ENCODE measurements around the gene TSHZ2. TPM values are rescaled to one million over a fixed set of nuclear protein-coding genes. Genes with fewer than 3 reads are reported as not detected.

TSHZ2 gene
- total RNA-seq, 1 donor from 2014 or later, result 1.2 TPM

DNA sequence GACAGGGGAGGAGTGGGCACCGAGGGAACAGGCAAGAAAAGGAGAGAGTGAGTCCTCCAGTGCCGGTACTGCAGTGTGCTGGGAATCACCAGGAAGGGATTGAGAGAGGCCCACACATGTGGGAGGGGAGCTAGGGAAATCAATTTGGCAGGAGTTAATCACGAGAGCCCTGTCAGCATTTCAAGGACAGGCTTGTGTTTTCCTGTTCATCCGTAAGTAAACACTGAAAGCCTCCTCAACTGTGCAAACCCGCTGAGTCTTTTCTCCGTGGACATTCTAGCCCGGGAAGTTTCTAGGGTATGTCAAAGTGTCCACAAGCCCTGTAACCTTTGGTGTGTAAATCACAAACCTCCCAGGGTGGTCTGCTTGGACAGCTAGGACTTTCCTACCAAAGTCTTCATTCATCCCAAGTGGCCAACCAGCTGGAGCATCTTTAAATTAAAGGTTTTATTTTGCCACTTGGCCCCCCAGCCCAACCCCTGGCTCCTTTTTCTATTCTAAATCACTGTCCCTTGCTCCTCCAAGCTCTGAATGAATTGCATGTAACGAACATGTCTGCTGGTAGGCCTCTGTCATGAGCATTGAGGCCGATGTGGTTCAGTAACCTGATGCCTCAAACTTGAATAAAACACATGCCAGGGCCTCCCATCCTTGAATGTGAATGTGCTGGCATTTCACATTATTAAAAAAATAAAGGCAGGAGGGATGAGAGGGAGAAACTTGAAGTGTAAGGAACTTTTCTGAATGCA lies 472.4 kb downstream of the TSHZ2 start:
- no peak overlapping the region for H3K9ac ChIP-seq (ENCODE audit: low read length)
- H3K27ac Mint-ChIP-seq (ENCODE audit: unreplicated experiment), result no peak overlapping the region
- no peaks in the 10 kb centered on the region for H3K36me3 ChIP-seq (ENCODE audit: insufficient read depth, low read length)
- no peak overlapping the region for H3K4me3 ChIP-seq (ENCODE audit: insufficient read depth, low read depth, low read length)
- no peak overlapping the region for H2AFZ ChIP-seq (ENCODE audit: low read depth, low read length)
- H3K27me3 ChIP-seq (ENCODE audit: insufficient read depth, low read length), result no peaks in the 10 kb centered on the region
- no peak overlapping the region for H3K27ac ChIP-seq (ENCODE audit: low read depth, low read length)
- no peak overlapping the region for H3K4me3 Mint-ChIP-seq (ENCODE audit: unreplicated experiment)
- H3K4me2 ChIP-seq (ENCODE audit: low read length), result no peak overlapping the region
- no peaks in the 10 kb centered on the region for H4K20me1 ChIP-seq (ENCODE audit: insufficient read depth, low read length)
- no peaks in the 10 kb centered on the region for H3K36me3 Mint-ChIP-seq (ENCODE audit: low read depth, unreplicated experiment)
- no peaks in the 10 kb centered on the region for H3K4me1 Mint-ChIP-seq (ENCODE audit: low read depth, unreplicated experiment)
- H3K4me1 ChIP-seq (ENCODE audit: insufficient read depth, low read length), result no peaks in the 10 kb centered on the region
- H3K79me2 ChIP-seq (ENCODE audit: insufficient read depth, low read length), result no peaks in the 10 kb centered on the region
- no peaks in the 10 kb centered on the region for H3K9me3 ChIP-seq (ENCODE audit: insufficient read depth, low read depth, low read length)
- H3K9me3 Mint-ChIP-seq (ENCODE audit: unreplicated experiment), result peaks cover 9% of the 10 kb centered on the region
- FAIRE-seq (no peak), DNase-seq (ENCODE audit: low read depth) (no peak)
- H3K27me3 Mint-ChIP-seq (ENCODE audit: low read depth, unreplicated experiment), result peaks cover 6% of the 10 kb centered on the region
- TF ChIP-seq EZH2 (IDR thresholded peaks at IDR 0.05; ENCODE audit: insufficient read depth, low read length), result no peak
- TF ChIP-seq, protein P1, sequence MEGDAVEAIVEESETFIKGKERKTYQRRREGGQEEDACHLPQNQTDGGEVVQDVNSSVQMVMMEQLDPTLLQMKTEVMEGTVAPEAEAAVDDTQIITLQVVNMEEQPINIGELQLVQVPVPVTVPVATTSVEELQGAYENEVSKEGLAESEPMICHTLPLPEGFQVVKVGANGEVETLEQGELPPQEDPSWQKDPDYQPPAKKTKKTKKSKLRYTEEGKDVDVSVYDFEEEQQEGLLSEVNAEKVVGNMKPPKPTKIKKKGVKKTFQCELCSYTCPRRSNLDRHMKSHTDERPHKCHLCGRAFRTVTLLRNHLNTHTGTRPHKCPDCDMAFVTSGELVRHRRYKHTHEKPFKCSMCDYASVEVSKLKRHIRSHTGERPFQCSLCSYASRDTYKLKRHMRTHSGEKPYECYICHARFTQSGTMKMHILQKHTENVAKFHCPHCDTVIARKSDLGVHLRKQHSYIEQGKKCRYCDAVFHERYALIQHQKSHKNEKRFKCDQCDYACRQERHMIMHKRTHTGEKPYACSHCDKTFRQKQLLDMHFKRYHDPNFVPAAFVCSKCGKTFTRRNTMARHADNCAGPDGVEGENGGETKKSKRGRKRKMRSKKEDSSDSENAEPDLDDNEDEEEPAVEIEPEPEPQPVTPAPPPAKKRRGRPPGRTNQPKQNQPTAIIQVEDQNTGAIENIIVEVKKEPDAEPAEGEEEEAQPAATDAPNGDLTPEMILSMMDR (IDR thresholded peaks at IDR 0.05; ENCODE audit: insufficient read depth, low read depth, low read length), result no peak

- no peaks in the 10 kb centered on the region for H3K36me3 Mint-ChIP-seq (ENCODE audit: low read depth, unreplicated experiment)
- no peaks in the 10 kb centered on the region for H3K4me1 Mint-ChIP-seq (ENCODE audit: low read depth, unreplicated experiment)
- H3K4me3 ChIP-seq (ENCODE audit: insufficient read depth, low read depth, low read length), result no peak overlapping the region
- peak; percentile 36 for DNase-seq (ENCODE audit: low read depth)
- no peaks in the 10 kb centered on the region for H3K9me3 ChIP-seq (ENCODE audit: insufficient read depth, low read depth, low read length)
- H3K4me3 Mint-ChIP-seq (ENCODE audit: unreplicated experiment), result no peak overlapping the region
- no peaks in the 10 kb centered on the region for H3K27me3 ChIP-seq (ENCODE audit: insufficient read depth, low read length)
- H3K9ac ChIP-seq (ENCODE audit: low read length), result no peak overlapping the region
- no peak for FAIRE-seq
- H3K4me2 ChIP-seq (ENCODE audit: low read length), result no peak overlapping the region
- no peak for TF ChIP-seq EZH2 (IDR thresholded peaks at IDR 0.05; ENCODE audit: insufficient read depth, low read length)
- TF ChIP-seq, protein P1 (IDR thresholded peaks at IDR 0.05; ENCODE audit: insufficient read depth, low read depth, low read length), result no peak
- H3K27me3 Mint-ChIP-seq (ENCODE audit: low read depth, unreplicated experiment), result peaks cover 6% of the 10 kb centered on the region
- H3K36me3 ChIP-seq (ENCODE audit: insufficient read depth, low read length), result no peaks in the 10 kb centered on the region
- H4K20me1 ChIP-seq (ENCODE audit: insufficient read depth, low read length), result no peaks in the 10 kb centered on the region
- no peak overlapping the region for H3K27ac ChIP-seq (ENCODE audit: low read depth, low read length)
- H3K27ac Mint-ChIP-seq (ENCODE audit: unreplicated experiment), result no peak overlapping the region
- H3K9me3 Mint-ChIP-seq (ENCODE audit: unreplicated experiment), result peaks cover 10% of the 10 kb centered on the region
- no peaks in the 10 kb centered on the region for H3K79me2 ChIP-seq (ENCODE audit: insufficient read depth, low read length)
- no peak overlapping the region for H2AFZ ChIP-seq (ENCODE audit: low read depth, low read length)
- H3K4me1 ChIP-seq (ENCODE audit: insufficient read depth, low read length), result no peaks in the 10 kb centered on the region
Observed at GRCh38 chr20:53445321-53445731, 473.2 kb downstream of the TSHZ2 start.

- no peak for FAIRE-seq
- Histone ChIP-seq H3K9me3 (ENCODE audit: insufficient read depth, low read depth, low read length) (no peaks in the 10 kb centered on the region), H2AFZ (ENCODE audit: low read depth, low read length) (no peak overlapping the region), H4K20me1 (ENCODE audit: insufficient read depth, low read length) (no peaks in the 10 kb centered on the region), H3K9ac (ENCODE audit: low read length) (no peak overlapping the region), H3K4me2 (ENCODE audit: low read length) (no peak overlapping the region), H3K4me1 (ENCODE audit: insufficient read depth, low read length) (no peaks in the 10 kb centered on the region), H3K27me3 (ENCODE audit: insufficient read depth, low read length) (no peaks in the 10 kb centered on the region), H3K36me3 (ENCODE audit: insufficient read depth, low read length) (no peaks in the 10 kb centered on the region), H3K4me3 (ENCODE audit: insufficient read depth, low read depth, low read length) (no peak overlapping the region), H3K27ac (ENCODE audit: low read depth, low read length) (no peak overlapping the region), H3K79me2 (ENCODE audit: insufficient read depth, low read length) (no peaks in the 10 kb centered on the region)
- Mint-ChIP-seq H3K27me3 (ENCODE audit: low read depth, unreplicated experiment) (peaks cover 6% of the 10 kb centered on the region), H3K9me3 (ENCODE audit: unreplicated experiment) (peaks cover 10% of the 10 kb centered on the region), H3K4me3 (ENCODE audit: unreplicated experiment) (no peak overlapping the region), H3K27ac (ENCODE audit: unreplicated experiment) (no peak overlapping the region), H3K36me3 (ENCODE audit: low read depth, unreplicated experiment) (no peaks in the 10 kb centered on the region), H3K4me1 (ENCODE audit: low read depth, unreplicated experiment) (no peaks in the 10 kb centered on the region)
- TF ChIP-seq, protein P1 (IDR thresholded peaks at IDR 0.05; ENCODE audit: insufficient read depth, low read depth, low read length), result no peak
- no peak for TF ChIP-seq EZH2 (IDR thresholded peaks at IDR 0.05; ENCODE audit: insufficient read depth, low read length)
- DNase-seq (ENCODE audit: low read depth), result no peak
Observed at GRCh38 chr20:53445932-53446331, 473.8 kb downstream of the TSHZ2 start.

All from astrocyte (in vitro differentiated cells and primary cell).